Daoy (cell line): ENCODE results near the gene MYRF. TPM values are rescaled to one million over a fixed set of nuclear protein-coding genes. Genes with fewer than 3 reads are reported as not detected.

Experiments
- DNase-seq: peaks from one replicate; pipeline ENCODE4 v3.0.0-alpha.2; 2015; ENCODE audit warnings: low read depth
- total RNA-seq: library from RNA; depleted of rRNA; stranded (reverse); fragments of >200 nt; shearing (Covaris generic); gene quantifications from 2 replicates; pipeline ENCODE4 v1.2.3, GENCODE V29; 2014

MYRF gene
- total RNA-seq, 1 experiment from 2014 or later: 2.1 TPM

GRCh38 chr11:61775606-61776554, 23.4 kb downstream of the MYRF start:
- DNase-seq: no peak

- DNase-seq: peak; percentile 50
Observed at GRCh38 chr11:61776561-61777075, 24.2 kb downstream of the MYRF start.

GRCh38 chr11:61777234-61778090, 25.0 kb downstream of the MYRF start:
- DNase-seq: no peak

- no peak for DNase-seq
Observed at GRCh38 chr11:61778357-61778886, 26.0 kb downstream of the MYRF start.

- no peak for DNase-seq
Observed at GRCh38 chr11:61778920-61779650, 26.6 kb downstream of the MYRF start.

GRCh38 chr11:61779666-61780525, 27.5 kb downstream of the MYRF start:
- DNase-seq: no peak

GRCh38 chr11:61780581-61781162, 28.2 kb downstream of the MYRF start:
- DNase-seq: no peak

GRCh38 chr11:61781585-61781984, 29.1 kb downstream of the MYRF start:
- DNase-seq: no peak

GRCh38 chr11:61782299-61782698, 29.9 kb downstream of the MYRF start:
- DNase-seq: no peak

GRCh38 chr11:61782841-61783240, 30.4 kb downstream of the MYRF start:
- no peak for DNase-seq

- peak; percentile 45 for DNase-seq
Observed at GRCh38 chr11:61783717-61784505, 31.5 kb downstream of the MYRF start.

- no peak for DNase-seq
Observed at GRCh38 chr11:61784506-61784805, 32.0 kb downstream of the MYRF start.

GRCh38 chr11:61785837-61786402, 33.5 kb downstream of the MYRF start:
- no peak for DNase-seq

GRCh38 chr11:61787928-61788491, 35.6 kb downstream of the MYRF start:
- peak; percentile 49 for DNase-seq

- DNase-seq: peak; percentile 89
Observed at GRCh38 chr11:61791737-61792309, 39.4 kb downstream of the MYRF start.

GRCh38 chr11:61792310-61793082, 40.1 kb downstream of the MYRF start, which contains the start of the genes FEN1 and TMEM258:
FEN1 (plus strand) TSS chr11:61792911; CDS start chr11:61795362, 2,451 bp downstream.
TMEM258 (minus strand) TSS chr11:61792599; CDS start chr11:61792558, 41 bp downstream.
- peak; percentile 94 for DNase-seq
